ENCODE measurements around the gene NT5E.

The NT5E gene

GRCh38 chr6:85479208-85479607, 29.3 kb downstream of the NT5E start:
- no peak overlapping the region for H4K12ac ChIP-seq (ENCODE audit: low read depth, low read length)
- no peak overlapping the region for H3K4me2 ChIP-seq (ENCODE audit: low read length)
- no peak overlapping the region for H2AK5ac ChIP-seq (ENCODE audit: low read length)
- no peak overlapping the region for H2BK5ac ChIP-seq (ENCODE audit: low read depth, low read length, poor library complexity)
- H4K8ac ChIP-seq (ENCODE audit: low read depth, low read length): no peak overlapping the region
- H3K4me1 ChIP-seq (ENCODE audit: control insufficient read depth in 1 of 2, insufficient read depth in 2 of 2, low read length in 2 of 2): no peaks in the 10 kb centered on the region
- no CpG with 5 or more reads among the region's 1 CpG for WGBS (ENCODE audit: extremely low coverage, insufficient coverage, insufficient read length)
- H3K27ac ChIP-seq (ENCODE audit: low read depth, low read length): no peak overlapping the region
- peaks cover 4% of the 10 kb centered on the region for H3K9me3 ChIP-seq (ENCODE audit: insufficient read depth, low read depth, low read length)
- no peak overlapping the region for H3K23ac ChIP-seq (ENCODE audit: low read length)
- no peak overlapping the region for H3K14ac ChIP-seq (ENCODE audit: low read length)
- DNase-seq: peak; percentile 83 to 95
- no peak overlapping the region for H3K18ac ChIP-seq (ENCODE audit: low read length)
- no peaks in the 10 kb centered on the region for H3K36me3 ChIP-seq (ENCODE audit: control insufficient read depth in 1 of 2, insufficient read depth in 2 of 2, low read length in 2 of 2)
- no peaks in the 10 kb centered on the region for H3K79me1 ChIP-seq (ENCODE audit: low read length)
- H3K4me3 ChIP-seq (ENCODE audit: low read depth, low read length): no peak overlapping the region
- H2BK120ac ChIP-seq (ENCODE audit: insufficient read depth, low read length, poor library complexity): no peak overlapping the region
- H2AFZ ChIP-seq (ENCODE audit: insufficient read depth, low read length, poor library complexity): no peak overlapping the region
- no peak overlapping the region for H2BK12ac ChIP-seq (ENCODE audit: low read length)
- no peaks in the 10 kb centered on the region for H3K79me2 ChIP-seq (ENCODE audit: control insufficient read depth, insufficient read depth, low read length, poor library complexity)
- H3K27me3 ChIP-seq (ENCODE audit: insufficient read depth, low read length): no peaks in the 10 kb centered on the region
- H4K91ac ChIP-seq (ENCODE audit: low read depth, low read length): no peak overlapping the region
- H3K9ac ChIP-seq (ENCODE audit: low read length): no peak overlapping the region
- H3K4ac ChIP-seq (ENCODE audit: low read depth, low read length): no peak overlapping the region

GRCh38 chr6:85482206-85482904, 32.5 kb downstream of the NT5E start:
- no peak for DNase-seq
- H3K27me3 ChIP-seq (ENCODE audit: insufficient read depth, low read length): no peaks in the 10 kb centered on the region

DNA sequence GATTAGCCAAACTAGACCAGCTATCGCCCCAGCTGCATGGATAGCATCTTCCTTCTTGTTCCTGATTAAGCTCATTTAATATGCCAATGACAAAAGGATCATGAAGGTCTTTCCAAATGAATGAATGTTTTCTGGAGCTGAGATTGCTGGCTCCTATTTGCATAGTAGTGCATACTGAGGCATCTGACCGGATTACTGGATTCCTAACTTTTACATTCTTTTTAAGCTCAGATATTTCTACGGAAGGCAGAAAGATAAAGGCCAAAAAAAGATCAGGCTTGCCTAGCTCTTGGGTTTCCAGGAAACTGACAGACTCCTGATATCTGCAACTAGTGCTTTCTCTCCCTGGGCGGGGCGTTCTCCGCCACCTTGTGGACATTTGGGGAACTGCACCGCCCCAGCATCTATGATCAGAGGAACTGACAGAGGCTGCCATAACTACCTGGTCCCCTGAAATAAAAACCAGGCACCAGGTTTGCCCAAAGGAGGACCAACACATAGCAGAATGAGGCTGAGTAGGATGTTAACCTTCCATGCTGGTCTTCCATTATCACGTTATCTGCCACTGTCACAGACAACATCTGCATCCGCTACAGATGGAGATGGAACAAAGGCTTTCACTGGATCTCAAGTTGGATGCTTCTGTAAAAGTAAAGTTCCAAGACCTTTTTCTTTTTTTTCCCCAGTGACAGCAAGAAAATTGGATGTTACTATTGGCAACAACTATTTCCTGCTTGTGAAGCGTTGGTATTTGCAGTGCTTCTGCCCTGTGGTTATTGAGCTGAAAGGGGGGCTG, 33.2 kb downstream of the NT5E start:
- H3K9me3 ChIP-seq (ENCODE audit: insufficient read depth, low read depth, low read length): no peaks in the 10 kb centered on the region
- H3K18ac ChIP-seq (ENCODE audit: low read length): no peak overlapping the region
- no peak overlapping the region for H2BK5ac ChIP-seq (ENCODE audit: low read depth, low read length, poor library complexity)
- no peaks in the 10 kb centered on the region for H3K79me2 ChIP-seq (ENCODE audit: control insufficient read depth, insufficient read depth, low read length, poor library complexity)
- no peaks in the 10 kb centered on the region for H3K36me3 ChIP-seq (ENCODE audit: control insufficient read depth in 1 of 2, insufficient read depth in 2 of 2, low read length in 2 of 2)
- no peak overlapping the region for H3K23ac ChIP-seq (ENCODE audit: low read length)
- no peak overlapping the region for H2BK120ac ChIP-seq (ENCODE audit: insufficient read depth, low read length, poor library complexity)
- H2AK5ac ChIP-seq (ENCODE audit: low read length): no peak overlapping the region
- no peak overlapping the region for H2BK12ac ChIP-seq (ENCODE audit: low read length)
- no peak overlapping the region for H4K91ac ChIP-seq (ENCODE audit: low read depth, low read length)
- H4K8ac ChIP-seq (ENCODE audit: low read depth, low read length): no peak overlapping the region
- H2AFZ ChIP-seq (ENCODE audit: insufficient read depth, low read length, poor library complexity): no peak overlapping the region
- H3K4me1 ChIP-seq (ENCODE audit: control insufficient read depth in 1 of 2, insufficient read depth in 2 of 2, low read length in 2 of 2): peaks cover 0 to 2% of the 10 kb centered on the region in 2 experiments
- peaks cover 1% of the 10 kb centered on the region for H3K79me1 ChIP-seq (ENCODE audit: low read length)
- no peak overlapping the region for H3K4me2 ChIP-seq (ENCODE audit: low read length)
- H3K9ac ChIP-seq (ENCODE audit: low read length): no peak overlapping the region
- peak; percentile 84 to 97 for DNase-seq
- H3K27ac ChIP-seq (ENCODE audit: low read depth, low read length): no peak overlapping the region
- no peak overlapping the region for H4K12ac ChIP-seq (ENCODE audit: low read depth, low read length)
- no peak overlapping the region for H3K14ac ChIP-seq (ENCODE audit: low read length)
- no peaks in the 10 kb centered on the region for H3K27me3 ChIP-seq (ENCODE audit: insufficient read depth, low read length)
- no peak overlapping the region for H3K4me3 ChIP-seq (ENCODE audit: low read depth, low read length)
- no peak overlapping the region for H3K4ac ChIP-seq (ENCODE audit: low read depth, low read length)
- WGBS (ENCODE audit: extremely low coverage, insufficient coverage, insufficient read length): no CpG with 5 or more reads among the region's 10 CpGs

More at GRCh38 chr6:85482206-85482904, 32.5 kb downstream of the NT5E start:
- no peak overlapping the region for H4K91ac ChIP-seq (ENCODE audit: low read depth, low read length)
- no peak overlapping the region for H2BK5ac ChIP-seq (ENCODE audit: low read depth, low read length, poor library complexity)
- H3K4me3 ChIP-seq (ENCODE audit: low read depth, low read length): no peak overlapping the region
- H2AFZ ChIP-seq (ENCODE audit: insufficient read depth, low read length, poor library complexity): no peak overlapping the region
- H3K9me3 ChIP-seq (ENCODE audit: insufficient read depth, low read depth, low read length): no peaks in the 10 kb centered on the region
- H3K4me2 ChIP-seq (ENCODE audit: low read length): no peak overlapping the region
- no peak overlapping the region for H2BK12ac ChIP-seq (ENCODE audit: low read length)
- no peak overlapping the region for H3K23ac ChIP-seq (ENCODE audit: low read length)
- no peak overlapping the region for H3K18ac ChIP-seq (ENCODE audit: low read length)
- no peak overlapping the region for H4K8ac ChIP-seq (ENCODE audit: low read depth, low read length)
- H3K9ac ChIP-seq (ENCODE audit: low read length): no peak overlapping the region
- H3K4ac ChIP-seq (ENCODE audit: low read depth, low read length): no peak overlapping the region
- H3K36me3 ChIP-seq (ENCODE audit: control insufficient read depth in 1 of 2, insufficient read depth in 2 of 2, low read length in 2 of 2): no peaks in the 10 kb centered on the region
- H3K14ac ChIP-seq (ENCODE audit: low read length): no peak overlapping the region
- peaks cover 1% of the 10 kb centered on the region for H3K79me1 ChIP-seq (ENCODE audit: low read length)
- H2BK120ac ChIP-seq (ENCODE audit: insufficient read depth, low read length, poor library complexity): no peak overlapping the region
- no peak overlapping the region for H3K27ac ChIP-seq (ENCODE audit: low read depth, low read length)
- H2AK5ac ChIP-seq (ENCODE audit: low read length): no peak overlapping the region
- H4K12ac ChIP-seq (ENCODE audit: low read depth, low read length): no peak overlapping the region
- WGBS (ENCODE audit: extremely low coverage, insufficient coverage, insufficient read length): no CpG with 5 or more reads among the region's 8 CpGs
- H3K4me1 ChIP-seq (ENCODE audit: control insufficient read depth in 1 of 2, insufficient read depth in 2 of 2, low read length in 2 of 2): peaks cover 0 to 2% of the 10 kb centered on the region in 2 experiments
- H3K79me2 ChIP-seq (ENCODE audit: control insufficient read depth, insufficient read depth, low read length, poor library complexity): no peaks in the 10 kb centered on the region

DNA sequence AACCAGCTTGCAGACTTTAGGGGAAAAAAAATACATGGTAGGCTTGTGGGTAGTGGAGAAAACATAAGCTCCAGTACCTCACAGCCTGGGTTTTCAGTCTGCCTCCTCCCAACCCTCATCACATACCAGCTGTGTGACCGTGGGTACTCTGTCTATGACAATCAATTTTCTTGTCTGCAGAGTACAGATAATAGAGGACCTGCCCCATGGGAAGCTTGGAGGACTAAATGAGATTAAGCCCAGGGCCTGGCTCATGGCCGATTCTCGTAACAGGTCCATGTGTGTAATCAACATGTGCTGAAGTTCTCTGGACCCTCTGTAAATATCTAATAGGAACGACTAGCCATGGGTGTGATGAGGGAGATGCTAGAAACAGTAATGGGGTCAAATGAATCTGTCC, 34.0 kb downstream of the NT5E start:
- H2BK12ac ChIP-seq (ENCODE audit: low read length): no peak overlapping the region
- no peak overlapping the region for H3K18ac ChIP-seq (ENCODE audit: low read length)
- DNase-seq: no peak
- no peak overlapping the region for H3K23ac ChIP-seq (ENCODE audit: low read length)
- no peak overlapping the region for H3K4ac ChIP-seq (ENCODE audit: low read depth, low read length)
- no peak overlapping the region for H2BK5ac ChIP-seq (ENCODE audit: low read depth, low read length, poor library complexity)
- H3K4me2 ChIP-seq (ENCODE audit: low read length): no peak overlapping the region
- WGBS (ENCODE audit: extremely low coverage, insufficient coverage, insufficient read length): no CpG with 5 or more reads among the region's 4 CpGs
- no peak overlapping the region for H2BK120ac ChIP-seq (ENCODE audit: insufficient read depth, low read length, poor library complexity)
- H4K8ac ChIP-seq (ENCODE audit: low read depth, low read length): no peak overlapping the region
- H3K9me3 ChIP-seq (ENCODE audit: insufficient read depth, low read depth, low read length): no peaks in the 10 kb centered on the region
- H3K36me3 ChIP-seq (ENCODE audit: control insufficient read depth in 1 of 2, insufficient read depth in 2 of 2, low read length in 2 of 2): no peaks in the 10 kb centered on the region
- H4K91ac ChIP-seq (ENCODE audit: low read depth, low read length): no peak overlapping the region
- no peaks in the 10 kb centered on the region for H3K27me3 ChIP-seq (ENCODE audit: insufficient read depth, low read length)
- H3K27ac ChIP-seq (ENCODE audit: low read depth, low read length): no peak overlapping the region
- H2AK5ac ChIP-seq (ENCODE audit: low read length): no peak overlapping the region
- H3K79me2 ChIP-seq (ENCODE audit: control insufficient read depth, insufficient read depth, low read length, poor library complexity): no peaks in the 10 kb centered on the region
- H3K4me1 ChIP-seq (ENCODE audit: control insufficient read depth in 1 of 2, insufficient read depth in 2 of 2, low read length in 2 of 2): peaks cover 0 to 2% of the 10 kb centered on the region in 2 experiments
- no peak overlapping the region for H4K12ac ChIP-seq (ENCODE audit: low read depth, low read length)
- H2AFZ ChIP-seq (ENCODE audit: insufficient read depth, low read length, poor library complexity): no peak overlapping the region
- no peak overlapping the region for H3K9ac ChIP-seq (ENCODE audit: low read length)
- no peak overlapping the region for H3K4me3 ChIP-seq (ENCODE audit: low read depth, low read length)
- H3K79me1 ChIP-seq (ENCODE audit: low read length): peaks cover 1% of the 10 kb centered on the region
- H3K14ac ChIP-seq (ENCODE audit: low read length): no peak overlapping the region
